ENCODE data around the gene RALB.
A peak's percentile ranks its signal among the peaks of the same experiment; 100 is the strongest.
"Not testable (repeated sequence)": the region's sequence is repeated elsewhere in the genome, so short reads cannot be mapped to it uniquely, and the experiment has no call there.

Gene RALB

GRCh38 chr2:120225549-120226065, 27.0 kb upstream of the RALB start:
- no peak for DNase-seq

- no peak for DNase-seq
These were observed 26.3 kb upstream of the RALB start for GRCh38 chr2:120226316-120226715.

- DNase-seq: peak; percentile 52
These were observed 25.3 kb upstream of the RALB start for GRCh38 chr2:120227111-120227991.

- DNase-seq: no peak
These were observed 24.1 kb upstream of the RALB start for GRCh38 chr2:120228503-120228902.

- no peak for DNase-seq
These were observed 23.3 kb upstream of the RALB start for GRCh38 chr2:120229341-120229740.

GRCh38 chr2:120230515-120231471, 21.9 kb upstream of the RALB start:
- no peak for DNase-seq

- peak; percentile 47 for DNase-seq
These were observed 21.1 kb upstream of the RALB start for GRCh38 chr2:120231564-120231973.

- peak; percentile 80 for DNase-seq
These were observed 20.5 kb upstream of the RALB start for GRCh38 chr2:120231974-120232635.

GRCh38 chr2:120233292-120233691, 19.4 kb upstream of the RALB start:
- no peak for DNase-seq

- not testable (repeated sequence) for DNase-seq
These were observed 17.5 kb upstream of the RALB start for GRCh38 chr2:120235158-120235557.

- no peak for DNase-seq
These were observed 17.0 kb upstream of the RALB start for GRCh38 chr2:120235681-120236080.

- DNase-seq: no peak
These were observed 16.3 kb upstream of the RALB start for GRCh38 chr2:120236316-120236715.

GRCh38 chr2:120236791-120237190, 15.9 kb upstream of the RALB start:
- DNase-seq: no peak

GRCh38 chr2:120237491-120237902, 15.2 kb upstream of the RALB start:
- no peak for DNase-seq

GRCh38 chr2:120238728-120239487, 13.7 kb upstream of the RALB start:
- no peak for DNase-seq

GRCh38 chr2:120239488-120240287, 13.0 kb upstream of the RALB start:
- DNase-seq: no peak

GRCh38 chr2:120240901-120241429, 11.7 kb upstream of the RALB start:
- DNase-seq: no peak

- no peak for DNase-seq
These were observed 11.0 kb upstream of the RALB start for GRCh38 chr2:120241684-120242083.

GRCh38 chr2:120243211-120243610, 9.4 kb upstream of the RALB start:
- no peak for DNase-seq

GRCh38 chr2:120243875-120244553, 8.6 kb upstream of the RALB start:
- no peak for DNase-seq

All from stimulated activated CD4-positive, alpha-beta T cell treated with anti-CD3 and anti-CD28 coated beads, Interleukin-1b, Interleukin-23, amount 100 ng/mL, for 48 hours (primary cell).